Measurements from ENCODE around the gene GNG11. TPM values are rescaled to one million over a fixed set of nuclear protein-coding genes. Genes with fewer than 3 reads are reported as not detected.

The GNG11 gene
- total RNA-seq, 1 donor from 2014 or later = 21.6 TPM

GRCh38 chr7:93973134-93973533 is 51.6 kb downstream of the GNG11 start:
- DNase-seq (ENCODE audit: missing footprints) = no peak
- ATAC-seq = no peak
- intact Hi-C loops (cut with DNase I) = loop anchor here (2.0 kb wide), 1 partner anchor 36 kb away; no protein-coding TSS in a partner anchor

GRCh38 chr7:93977211-93977950 is 55.8 kb downstream of the GNG11 start:
- ATAC-seq (no peak), DNase-seq (ENCODE audit: missing footprints) (no peak)
- intact Hi-C loops (cut with DNase I) = no loop called here

Other genes starting within 250 kb of the GNG11 start
- 2.4 TPM for gene TFPI2, start 31.0 kb upstream of the GNG11 start, total RNA-seq
- not detected for gene GNGT1, start 15.2 kb upstream of the GNG11 start, total RNA-seq
- 14.2 TPM for gene BET1, start 82.6 kb downstream of the GNG11 start, total RNA-seq

All from Right ventricle myocardium inferior (tissue), 1 donor.